ENCODE results near the gene ERP29.
"Not testable (repeated sequence)": the region's sequence is repeated elsewhere in the genome, so short reads cannot be mapped to it uniquely, and the experiment has no call there.

Gene ERP29

GRCh38 chr12:112007945-112008344, 5.3 kb upstream of the ERP29 start:
- H3K27me3 ChIP-seq (ENCODE audit: control insufficient read depth, insufficient read depth, low read length) = no peaks in the 10 kb centered on the region
- H3K9ac ChIP-seq (ENCODE audit: low read depth, low read length) = no peak overlapping the region
- H3K9me3 ChIP-seq (ENCODE audit: control insufficient read depth, insufficient read depth, low read length) = no peaks in the 10 kb centered on the region
- no peaks in the 10 kb centered on the region for H3K36me3 ChIP-seq (ENCODE audit: control insufficient read depth, insufficient read depth, low read length)
- H3K4me3 ChIP-seq (ENCODE audit: low read depth, low read length) = no peak overlapping the region
- H3K4me1 ChIP-seq (ENCODE audit: control insufficient read depth, insufficient read depth, low read length) = peaks cover 6% of the 10 kb centered on the region

- Histone ChIP-seq H3K27me3 (ENCODE audit: control insufficient read depth, insufficient read depth, low read length) (no peaks in the 10 kb centered on the region), H3K4me3 (ENCODE audit: low read depth, low read length) (no peak overlapping the region), H3K9ac (ENCODE audit: low read depth, low read length) (no peak overlapping the region), H3K4me1 (ENCODE audit: control insufficient read depth, insufficient read depth, low read length) (peaks cover 6% of the 10 kb centered on the region), H3K36me3 (ENCODE audit: control insufficient read depth, insufficient read depth, low read length) (no peaks in the 10 kb centered on the region), H3K9me3 (ENCODE audit: control insufficient read depth, insufficient read depth, low read length) (no peaks in the 10 kb centered on the region)
Observed at GRCh38 chr12:112008918-112009317, 4.3 kb upstream of the ERP29 start.

DNA sequence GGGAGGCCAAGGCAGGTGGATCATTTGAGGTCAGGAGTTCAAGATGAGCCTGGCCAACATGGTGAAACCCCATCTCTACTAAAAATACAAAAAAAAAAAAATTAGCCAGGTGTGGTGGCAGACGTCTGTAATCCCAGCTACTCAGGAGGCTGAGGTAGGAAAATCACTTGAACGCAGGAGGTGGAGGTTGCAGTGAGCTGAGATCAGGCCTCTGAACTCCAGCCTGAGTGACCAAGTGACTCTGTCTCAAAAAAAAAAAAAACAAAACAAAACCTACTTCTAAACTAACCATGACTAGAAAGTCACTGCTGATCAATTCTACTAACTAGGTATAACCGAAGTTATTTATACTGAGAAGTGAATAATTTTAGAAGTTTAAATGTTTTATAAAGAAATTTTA, 3.6 kb upstream of the ERP29 start:
- H3K9me3 ChIP-seq (ENCODE audit: control insufficient read depth, insufficient read depth, low read length); H3K4me3 ChIP-seq (ENCODE audit: low read depth, low read length); H3K27me3 ChIP-seq (ENCODE audit: control insufficient read depth, insufficient read depth, low read length); H3K36me3 ChIP-seq (ENCODE audit: control insufficient read depth, insufficient read depth, low read length); H3K9ac ChIP-seq (ENCODE audit: low read depth, low read length); H3K4me1 ChIP-seq (ENCODE audit: control insufficient read depth, insufficient read depth, low read length): not testable (repeated sequence)

DNA sequence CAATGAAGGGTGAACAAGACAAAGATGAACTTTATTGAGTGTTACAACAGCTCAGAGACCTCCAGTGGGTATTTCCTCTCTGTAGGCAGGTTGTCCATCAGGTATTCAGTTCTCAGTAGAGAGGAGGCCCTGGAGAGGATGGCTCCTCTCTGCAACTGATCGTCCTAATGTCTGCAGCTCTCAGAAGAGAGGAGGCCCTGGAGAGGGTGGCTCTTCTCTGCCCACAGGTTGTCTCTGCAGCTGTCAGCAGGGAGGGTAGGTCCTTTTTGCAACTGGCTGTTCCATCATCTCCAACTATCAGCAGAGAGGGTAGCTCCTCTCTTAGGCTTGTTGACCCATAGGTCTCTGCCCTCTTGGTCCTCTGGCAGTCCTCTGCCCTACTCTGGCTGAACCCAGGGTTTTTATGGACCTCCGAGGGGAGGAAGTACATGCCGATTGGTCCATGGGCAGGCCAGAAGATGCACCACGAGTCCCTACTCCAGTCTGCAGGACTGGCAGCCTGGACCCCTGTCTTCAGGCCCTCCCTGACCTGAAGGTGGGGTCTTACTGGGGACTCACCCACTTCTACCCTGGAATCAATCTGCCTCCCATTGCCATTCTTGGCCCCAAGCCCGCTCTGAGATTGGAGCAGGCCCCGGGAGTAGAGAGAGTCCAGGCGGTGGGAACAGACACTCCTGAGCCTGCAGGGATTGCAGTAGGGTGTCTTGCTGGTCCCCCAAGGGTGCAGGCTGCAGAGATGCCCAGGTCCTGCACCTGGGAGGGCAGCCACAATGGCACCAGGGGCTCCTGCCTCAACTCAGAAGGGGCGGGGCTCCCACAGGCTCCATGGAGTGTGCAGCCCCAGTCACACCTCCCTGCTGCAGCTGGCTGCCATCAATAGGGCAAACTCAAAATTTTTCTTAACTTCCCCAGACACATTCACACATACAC, 2.5 kb upstream of the ERP29 start:
- H3K9me3 ChIP-seq (ENCODE audit: control insufficient read depth, insufficient read depth, low read length) = no peaks in the 10 kb centered on the region
- no peak overlapping the region for H3K9ac ChIP-seq (ENCODE audit: low read depth, low read length)
- no peak overlapping the region for H3K4me3 ChIP-seq (ENCODE audit: low read depth, low read length)
- H3K4me1 ChIP-seq (ENCODE audit: control insufficient read depth, insufficient read depth, low read length) = peaks cover 9% of the 10 kb centered on the region
- H3K36me3 ChIP-seq (ENCODE audit: control insufficient read depth, insufficient read depth, low read length) = no peaks in the 10 kb centered on the region
- no peaks in the 10 kb centered on the region for H3K27me3 ChIP-seq (ENCODE audit: control insufficient read depth, insufficient read depth, low read length)

- H3K27me3 ChIP-seq (ENCODE audit: control insufficient read depth, insufficient read depth, low read length) = no peaks in the 10 kb centered on the region
- no peak overlapping the region for H3K9ac ChIP-seq (ENCODE audit: low read depth, low read length)
- H3K36me3 ChIP-seq (ENCODE audit: control insufficient read depth, insufficient read depth, low read length) = no peaks in the 10 kb centered on the region
- H3K4me3 ChIP-seq (ENCODE audit: low read depth, low read length) = peak overlapping the region; percentile 97
- peaks cover 7% of the 10 kb centered on the region for H3K4me1 ChIP-seq (ENCODE audit: control insufficient read depth, insufficient read depth, low read length)
- no peaks in the 10 kb centered on the region for H3K9me3 ChIP-seq (ENCODE audit: control insufficient read depth, insufficient read depth, low read length)
Observed at GRCh38 chr12:112011685-112012084, 1.5 kb upstream of the ERP29 start.

DNA sequence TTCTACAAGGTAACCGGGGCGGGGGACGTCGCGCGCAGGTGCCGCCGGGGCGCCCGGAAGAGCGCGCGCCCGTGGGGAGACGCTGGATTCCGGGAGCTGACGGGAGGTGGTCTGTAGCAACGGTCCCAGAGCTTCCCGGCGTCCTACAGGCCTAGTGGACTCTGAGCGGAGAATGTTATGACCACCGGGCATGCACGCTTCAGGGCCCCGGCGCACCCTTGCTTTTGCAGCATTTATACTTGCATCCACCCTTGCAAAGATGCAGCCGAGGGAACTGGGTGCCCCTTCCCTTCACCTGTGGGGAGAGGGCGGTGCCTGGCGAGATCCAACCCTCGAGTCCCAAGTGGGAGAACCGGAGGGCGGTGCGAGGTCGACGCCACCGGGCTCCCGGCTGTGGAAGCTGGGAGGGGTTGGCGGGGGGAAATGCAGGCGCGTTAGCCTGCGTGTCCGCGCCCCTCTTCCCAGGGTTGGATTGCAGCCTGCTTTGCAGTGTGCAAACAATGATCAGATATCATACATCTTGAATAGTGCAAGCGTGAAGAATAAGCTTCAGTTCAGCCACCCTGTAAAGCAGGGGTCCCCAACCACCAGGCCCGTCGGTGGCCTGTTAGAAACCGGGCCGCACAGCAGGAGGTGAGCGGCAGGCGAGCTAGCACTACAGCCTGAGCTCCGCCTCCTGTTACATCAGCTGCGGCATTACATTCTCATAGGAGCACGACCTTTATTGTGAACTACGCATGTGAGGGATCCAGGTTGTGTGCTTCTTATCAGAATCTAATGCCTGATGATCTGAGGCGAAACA, 576 bp downstream of the ERP29 start:
- Histone ChIP-seq H3K9me3 (ENCODE audit: control insufficient read depth, insufficient read depth, low read length) (no peaks in the 10 kb centered on the region), H3K27me3 (ENCODE audit: control insufficient read depth, insufficient read depth, low read length) (no peaks in the 10 kb centered on the region), H3K36me3 (ENCODE audit: control insufficient read depth, insufficient read depth, low read length) (no peaks in the 10 kb centered on the region), H3K4me1 (ENCODE audit: control insufficient read depth, insufficient read depth, low read length) (peaks cover 7% of the 10 kb centered on the region), H3K9ac (ENCODE audit: low read depth, low read length) (peak overlapping the region; percentile 87), H3K4me3 (ENCODE audit: low read depth, low read length) (peak overlapping the region; percentile 97)

- Histone ChIP-seq H3K4me3 (ENCODE audit: low read depth, low read length) (no peak overlapping the region), H3K4me1 (ENCODE audit: control insufficient read depth, insufficient read depth, low read length) (peaks cover 7% of the 10 kb centered on the region), H3K9me3 (ENCODE audit: control insufficient read depth, insufficient read depth, low read length) (no peaks in the 10 kb centered on the region), H3K9ac (ENCODE audit: low read depth, low read length) (no peak overlapping the region), H3K27me3 (ENCODE audit: control insufficient read depth, insufficient read depth, low read length) (no peaks in the 10 kb centered on the region), H3K36me3 (ENCODE audit: control insufficient read depth, insufficient read depth, low read length) (peaks cover 12% of the 10 kb centered on the region)
Observed at GRCh38 chr12:112015938-112016337, 2.7 kb downstream of the ERP29 start.

GRCh38 chr12:112017041-112017440, 3.8 kb downstream of the ERP29 start:
- H3K4me1 ChIP-seq (ENCODE audit: control insufficient read depth, insufficient read depth, low read length) = peaks cover 5% of the 10 kb centered on the region
- H3K9ac ChIP-seq (ENCODE audit: low read depth, low read length) = no peak overlapping the region
- H3K36me3 ChIP-seq (ENCODE audit: control insufficient read depth, insufficient read depth, low read length) = peaks cover 20% of the 10 kb centered on the region
- H3K9me3 ChIP-seq (ENCODE audit: control insufficient read depth, insufficient read depth, low read length) = no peaks in the 10 kb centered on the region
- no peak overlapping the region for H3K4me3 ChIP-seq (ENCODE audit: low read depth, low read length)
- no peaks in the 10 kb centered on the region for H3K27me3 ChIP-seq (ENCODE audit: control insufficient read depth, insufficient read depth, low read length)

DNA sequence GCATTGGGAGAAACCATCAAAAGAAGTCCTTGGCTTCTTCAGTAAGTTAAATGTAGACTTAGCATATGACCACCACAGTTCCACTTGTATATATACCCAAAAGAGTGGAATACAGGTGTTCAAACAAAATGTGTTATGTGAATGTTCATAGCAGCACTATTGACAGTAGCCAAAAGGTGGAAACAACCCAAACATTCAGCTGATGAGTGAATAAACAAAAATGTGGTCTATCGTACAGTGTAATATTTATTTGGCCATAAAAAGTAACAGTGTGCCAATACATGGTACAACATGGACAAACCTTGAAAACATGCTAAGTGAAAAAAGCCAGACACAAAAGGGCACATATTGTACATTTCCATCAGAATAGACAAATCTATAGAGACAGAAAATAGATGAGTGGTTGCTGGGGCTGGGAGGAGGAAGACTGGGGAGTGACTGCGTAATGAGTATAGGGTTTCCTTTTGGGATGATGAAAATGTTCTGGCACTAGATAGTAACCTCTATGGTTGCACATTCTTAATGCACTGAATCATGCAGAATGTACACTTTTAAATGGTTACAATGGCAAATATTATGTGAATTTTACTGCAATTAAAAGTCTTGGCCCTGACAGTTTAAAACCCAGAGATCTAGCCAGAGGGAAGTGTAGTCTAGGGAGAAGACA, 5.5 kb downstream of the ERP29 start:
- Histone ChIP-seq H3K9me3 (ENCODE audit: control insufficient read depth, insufficient read depth, low read length) (no peaks in the 10 kb centered on the region), H3K4me1 (ENCODE audit: control insufficient read depth, insufficient read depth, low read length) (peaks cover 5% of the 10 kb centered on the region), H3K36me3 (ENCODE audit: control insufficient read depth, insufficient read depth, low read length) (peaks cover 28% of the 10 kb centered on the region), H3K27me3 (ENCODE audit: control insufficient read depth, insufficient read depth, low read length) (no peaks in the 10 kb centered on the region), H3K9ac (ENCODE audit: low read depth, low read length) (no peak overlapping the region), H3K4me3 (ENCODE audit: low read depth, low read length) (no peak overlapping the region)

- Histone ChIP-seq H3K4me1 (ENCODE audit: control insufficient read depth, insufficient read depth, low read length) (no peaks in the 10 kb centered on the region), H3K27me3 (ENCODE audit: control insufficient read depth, insufficient read depth, low read length) (no peaks in the 10 kb centered on the region), H3K9ac (ENCODE audit: low read depth, low read length) (no peak overlapping the region), H3K9me3 (ENCODE audit: control insufficient read depth, insufficient read depth, low read length) (no peaks in the 10 kb centered on the region), H3K4me3 (ENCODE audit: low read depth, low read length) (no peak overlapping the region), H3K36me3 (ENCODE audit: control insufficient read depth, insufficient read depth, low read length) (peaks cover 28% of the 10 kb centered on the region)
Observed at GRCh38 chr12:112020947-112021457, 7.8 kb downstream of the ERP29 start.

- H3K27me3 ChIP-seq (ENCODE audit: control insufficient read depth, insufficient read depth, low read length) = no peaks in the 10 kb centered on the region
- no peak overlapping the region for H3K4me3 ChIP-seq (ENCODE audit: low read depth, low read length)
- H3K9ac ChIP-seq (ENCODE audit: low read depth, low read length) = no peak overlapping the region
- H3K9me3 ChIP-seq (ENCODE audit: control insufficient read depth, insufficient read depth, low read length) = no peaks in the 10 kb centered on the region
- no peaks in the 10 kb centered on the region for H3K4me1 ChIP-seq (ENCODE audit: control insufficient read depth, insufficient read depth, low read length)
- H3K36me3 ChIP-seq (ENCODE audit: control insufficient read depth, insufficient read depth, low read length) = peaks cover 28% of the 10 kb centered on the region
Observed at GRCh38 chr12:112022241-112023016, 9.2 kb downstream of the ERP29 start.
